ENCODE results near the gene MCM6.

MCM6 gene

DNA sequence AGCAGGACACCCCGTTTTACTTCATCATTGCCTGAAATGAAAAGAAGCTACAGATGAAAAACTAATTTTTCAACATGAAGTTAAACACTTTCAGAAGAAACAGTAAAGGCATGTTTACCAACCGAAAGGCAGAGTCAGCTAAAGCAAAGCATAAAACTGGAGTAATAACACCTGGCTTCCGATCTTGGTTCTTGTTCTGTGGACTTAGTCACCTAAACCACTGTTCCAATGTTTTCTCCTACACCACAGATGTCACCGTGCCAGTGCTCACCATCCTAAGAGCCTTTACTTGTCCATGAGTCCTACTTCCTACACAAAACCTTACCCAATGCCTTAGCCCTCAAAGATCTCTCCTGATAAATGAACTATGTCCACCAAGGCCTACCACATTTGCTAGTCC, 13.5 kb downstream of the MCM6 start:
- no peak for DNase-seq

DNA sequence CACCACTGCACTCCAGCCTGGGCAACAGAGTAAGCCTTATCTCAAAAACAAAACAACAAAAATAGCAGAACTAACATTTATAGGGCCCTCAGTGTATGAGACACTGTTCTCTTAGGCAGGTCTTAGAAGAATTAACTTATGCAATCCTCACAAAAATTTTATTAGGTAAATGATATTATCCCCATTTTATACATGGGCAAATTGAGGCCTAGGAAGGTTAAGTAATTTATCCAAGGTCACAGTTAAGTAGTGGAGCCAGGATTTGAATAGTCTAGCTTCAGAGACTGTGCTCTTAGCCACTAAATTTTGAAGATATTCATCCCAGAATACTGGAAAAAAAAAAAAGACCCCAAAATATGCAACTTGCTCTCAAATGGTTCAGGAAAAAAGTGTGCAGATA, 22.8 kb downstream of the MCM6 start:
- no peak for DNase-seq

DNA sequence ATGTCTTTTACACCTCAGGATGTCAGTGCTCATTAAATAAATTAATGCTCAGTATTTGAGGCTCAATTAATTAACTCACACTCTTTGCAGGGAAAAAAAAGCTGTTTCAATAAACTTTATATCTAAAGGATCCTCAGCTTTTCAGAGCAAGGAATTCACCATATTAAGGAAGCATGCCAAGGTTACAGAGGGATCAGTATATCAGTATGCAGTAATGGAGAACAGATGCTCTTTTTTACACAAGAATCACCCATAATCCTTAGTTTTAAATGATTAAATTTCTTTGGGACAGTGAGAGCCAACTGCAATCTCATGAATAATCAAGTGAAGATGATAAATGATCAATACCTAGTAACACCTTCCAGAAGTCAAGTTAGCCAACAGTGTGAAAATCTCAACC, 24.4 kb downstream of the MCM6 start:
- no peak for DNase-seq

DNA sequence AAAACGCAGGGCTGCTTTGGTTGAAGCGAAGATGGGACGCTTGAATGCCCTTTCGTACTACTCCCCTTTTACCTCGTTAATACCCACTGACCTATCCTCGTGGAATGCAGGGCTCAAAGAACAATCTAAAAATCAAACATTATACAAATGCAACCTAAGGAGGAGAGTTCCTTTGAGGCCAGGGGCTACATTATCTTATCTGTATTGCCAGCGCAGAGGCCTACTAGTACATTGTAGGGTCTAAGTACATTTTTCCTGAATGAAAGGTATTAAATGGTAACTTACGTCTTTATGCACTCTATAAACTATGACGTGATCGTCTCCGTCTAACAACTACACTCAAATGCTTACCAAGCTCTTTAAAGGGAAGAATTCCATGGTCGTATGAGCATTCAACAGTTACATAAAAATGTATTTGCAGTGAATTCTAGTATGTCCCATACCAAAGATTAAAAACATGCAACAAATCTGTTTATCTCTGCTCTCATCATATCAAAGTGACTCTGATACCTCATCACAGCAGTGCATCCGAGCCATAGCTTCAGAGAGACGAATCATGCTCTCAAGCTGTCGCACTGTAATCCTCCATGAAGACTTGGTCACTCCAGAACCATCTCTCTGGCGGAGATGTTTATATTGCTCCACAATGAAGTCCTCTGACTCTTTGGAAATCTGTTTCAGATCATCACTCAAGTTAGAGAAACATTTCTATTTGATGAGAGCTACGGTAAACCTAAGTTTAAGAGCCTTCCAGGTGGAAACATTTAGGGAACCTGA, 25.2 kb downstream of the MCM6 start:
- no peak for DNase-seq

DNA sequence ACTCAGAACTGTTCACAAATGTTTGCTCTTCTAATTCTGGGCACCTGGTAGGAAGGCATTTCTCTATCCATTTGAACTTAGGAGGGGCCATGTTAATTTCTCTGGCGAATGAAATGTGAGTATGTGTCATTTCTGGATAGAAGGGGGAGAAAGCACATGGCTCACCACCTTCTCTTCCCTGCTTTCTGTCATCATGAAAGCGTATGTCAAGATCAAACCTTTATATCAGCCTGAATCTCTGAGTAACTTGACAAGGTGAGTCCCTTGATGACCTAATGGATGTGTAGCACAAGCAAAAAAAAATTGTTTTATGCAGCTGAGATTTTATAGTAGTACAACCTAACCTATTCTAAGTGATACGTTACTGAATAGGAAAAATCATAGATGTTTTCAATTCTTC, 27.2 kb downstream of the MCM6 start:
- DNase-seq: no peak

DNA sequence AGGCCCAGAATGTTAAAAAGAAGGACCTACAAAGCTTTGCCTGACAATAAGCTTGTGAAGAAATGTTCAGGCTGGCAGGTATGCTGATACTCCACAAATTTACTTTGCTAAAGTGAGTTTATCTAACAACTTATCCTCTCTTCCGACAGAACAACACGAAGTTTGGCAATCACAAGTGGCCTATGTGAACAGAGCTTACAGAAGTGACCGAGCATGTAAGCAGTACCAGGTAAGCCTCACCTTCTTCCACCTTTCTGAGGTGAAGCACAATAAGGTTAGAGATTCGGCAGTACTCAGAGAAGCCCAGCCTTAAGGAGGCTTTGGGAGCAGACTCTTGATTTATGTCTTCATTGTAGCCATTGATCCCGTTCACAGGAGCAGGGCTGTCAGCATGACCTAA, 30.2 kb downstream of the MCM6 start:
- DNase-seq: no peak

GRCh38 chr2:135845257-135845656, 31.0 kb downstream of the MCM6 start:
- DNase-seq: no peak

DNA sequence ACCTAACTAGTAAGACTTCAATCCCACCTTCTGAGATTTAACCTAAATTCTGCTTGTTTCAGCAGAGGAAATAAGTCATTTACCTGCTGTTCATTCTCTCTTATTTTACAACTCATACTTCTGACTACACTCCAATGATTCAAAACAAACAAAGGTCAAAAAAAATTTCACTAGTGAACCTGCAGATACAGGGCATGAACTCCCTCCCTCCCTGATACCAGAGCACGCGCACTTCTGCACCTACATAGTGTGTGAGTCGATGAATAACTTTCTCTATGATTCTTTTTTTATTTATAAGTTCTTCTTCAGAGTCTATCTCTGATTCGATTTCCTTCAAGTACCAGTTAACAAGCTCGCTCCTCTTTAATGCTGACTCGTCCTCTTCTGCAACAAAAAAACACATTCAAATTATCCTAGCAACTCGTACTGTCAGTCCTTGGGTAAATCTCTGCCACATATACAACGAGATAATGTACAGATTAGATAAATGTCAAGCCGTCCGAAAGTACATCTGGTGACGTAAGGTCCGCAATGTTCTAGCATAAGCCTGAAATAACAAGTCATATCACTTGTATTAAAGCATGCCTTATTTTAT, 31.8 kb downstream of the MCM6 start:
- DNase-seq: no peak

DNA sequence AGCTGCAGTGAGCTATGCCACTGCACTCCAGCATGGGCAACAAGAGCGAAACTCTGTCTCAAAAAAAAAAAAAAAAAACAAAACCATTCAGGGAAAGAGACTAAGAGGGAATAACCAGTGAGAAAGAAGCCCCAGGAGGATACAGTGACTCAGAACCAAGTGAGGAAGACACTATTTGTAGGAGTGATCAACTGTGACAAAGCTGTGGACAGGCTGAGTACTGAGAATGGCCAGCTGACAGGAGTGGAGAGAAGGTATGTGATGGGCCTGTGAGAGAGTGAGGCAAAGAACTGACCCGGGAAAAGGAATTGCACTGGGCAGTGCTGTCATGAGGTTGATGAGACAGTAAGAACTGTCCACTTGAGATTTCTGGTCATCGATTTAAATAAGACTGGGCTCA, 32.6 kb downstream of the MCM6 start:
- DNase-seq: no peak

DNA sequence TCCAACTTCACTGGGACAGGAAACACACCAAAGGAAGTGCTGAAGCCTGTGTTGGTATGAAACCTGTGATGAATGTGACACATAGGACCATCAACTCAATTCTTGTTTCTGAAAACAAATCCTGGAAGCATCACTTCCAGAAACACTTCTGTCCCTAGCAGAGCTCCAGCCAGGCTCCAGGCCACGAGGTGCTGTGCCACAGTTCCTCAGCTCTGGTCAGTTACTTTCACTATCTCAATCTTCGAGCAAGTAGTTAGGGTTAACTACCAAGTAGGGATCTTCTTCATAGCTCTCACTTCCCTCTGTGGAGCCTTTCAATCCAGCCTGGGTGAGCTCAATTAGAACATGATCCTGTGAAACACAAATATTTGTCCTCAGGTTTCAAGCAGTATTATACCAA, 35.6 kb downstream of the MCM6 start:
- DNase-seq: no peak

- DNase-seq: no peak
Measured at GRCh38 chr2:135839713-135840112, 36.5 kb downstream of the MCM6 start.

GRCh38 chr2:135838502-135838901, 37.7 kb downstream of the MCM6 start:
- no peak for DNase-seq

DNA sequence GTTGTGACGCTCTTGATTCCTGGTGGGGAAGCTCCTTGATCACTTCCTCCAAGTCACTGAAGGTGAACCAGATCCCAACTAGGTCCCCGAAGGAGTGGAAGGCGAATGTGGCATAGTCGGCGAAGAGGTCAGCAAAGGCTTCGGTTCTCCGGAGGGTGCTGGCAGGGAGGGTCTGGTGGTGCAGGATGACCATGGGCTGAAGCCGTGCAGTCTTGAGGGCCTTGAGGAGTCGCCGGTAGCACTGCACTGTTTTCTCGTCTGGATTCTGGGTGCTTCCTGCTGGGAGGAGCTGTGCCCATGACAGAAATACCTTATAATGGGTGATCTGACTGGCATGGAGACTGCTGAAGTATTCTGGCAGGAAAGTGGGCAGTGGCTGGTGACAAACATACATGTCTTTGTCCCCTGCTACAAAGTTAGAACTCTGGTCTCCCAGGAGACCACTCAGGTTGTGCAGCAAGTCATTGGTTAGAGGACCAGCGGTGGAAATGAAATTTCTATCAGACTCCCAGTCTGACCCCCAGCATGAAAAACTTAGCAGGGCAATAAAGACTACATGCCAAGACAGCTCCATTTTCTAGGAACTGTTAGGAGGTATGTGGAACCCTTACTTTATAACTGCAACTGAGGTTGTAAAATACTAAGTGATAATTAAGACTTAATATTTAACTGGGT, 39.5 kb downstream of the MCM6 start, which contains the start of gene LCT:
Gene LCT, minus strand, starts transcription at position 589 of the 675 bp plus-strand sequence. Its CDS starts 15 bp downstream, at position 574.
- no peak for DNase-seq

DNA sequence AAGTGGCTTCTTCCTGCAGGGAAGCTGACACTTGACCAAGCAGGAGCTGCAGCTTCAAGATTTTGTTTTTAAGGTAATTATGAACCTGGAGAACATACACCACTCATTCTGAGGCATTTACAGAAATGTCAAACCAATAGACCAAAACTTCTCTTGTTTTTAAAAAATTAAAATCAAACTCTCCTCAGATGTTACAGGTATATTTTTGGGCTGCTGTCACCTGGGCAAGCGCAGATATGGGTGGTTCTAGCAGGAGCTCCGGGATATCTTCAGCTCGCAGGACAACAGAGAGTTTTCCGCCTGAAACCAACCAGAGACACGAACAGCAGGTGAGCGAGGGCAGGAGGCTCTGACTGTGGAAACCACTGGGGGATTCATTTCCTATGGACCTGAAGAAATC, 43.4 kb downstream of the MCM6 start:
- DNase-seq: no peak

- no peak for DNase-seq
Measured at GRCh38 chr2:135831180-135831812, 44.9 kb downstream of the MCM6 start.

DNA sequence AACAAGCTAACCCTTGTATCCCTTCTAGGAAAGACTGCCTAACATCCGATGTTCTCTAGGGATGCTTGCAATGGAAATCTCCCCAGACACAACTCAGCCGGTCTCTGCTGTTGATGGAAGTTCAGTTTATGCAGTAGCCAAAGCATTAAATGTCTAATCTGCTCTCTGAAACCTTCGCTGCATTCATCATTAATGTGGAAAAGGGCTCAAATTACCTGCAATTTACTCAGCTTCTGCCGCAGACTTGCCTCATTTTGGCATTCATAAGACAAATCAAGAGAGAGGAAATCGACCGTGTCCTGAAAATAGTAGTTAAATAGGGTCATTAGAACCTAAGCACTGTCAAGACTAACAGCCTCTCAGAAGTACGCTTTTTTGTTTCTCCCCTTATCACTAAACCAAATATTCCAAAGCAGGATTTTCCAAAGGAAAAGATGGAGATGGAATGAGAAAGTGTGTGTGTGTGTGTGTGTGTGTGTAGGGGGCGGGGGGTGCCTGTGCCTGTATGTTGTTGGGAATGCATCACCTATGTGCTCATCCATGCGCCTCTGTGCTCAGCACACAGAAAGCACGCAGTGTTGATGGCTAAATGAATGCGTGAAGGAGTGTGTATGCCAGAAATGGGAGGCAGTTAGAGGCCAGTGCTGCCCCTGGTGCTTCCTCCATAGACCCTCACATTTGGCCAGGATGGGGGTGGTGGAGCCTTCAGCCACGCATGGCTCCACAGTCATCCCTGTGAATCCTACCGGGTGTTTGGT, 46.7 kb downstream of the MCM6 start:
- DNase-seq: no peak

DNA sequence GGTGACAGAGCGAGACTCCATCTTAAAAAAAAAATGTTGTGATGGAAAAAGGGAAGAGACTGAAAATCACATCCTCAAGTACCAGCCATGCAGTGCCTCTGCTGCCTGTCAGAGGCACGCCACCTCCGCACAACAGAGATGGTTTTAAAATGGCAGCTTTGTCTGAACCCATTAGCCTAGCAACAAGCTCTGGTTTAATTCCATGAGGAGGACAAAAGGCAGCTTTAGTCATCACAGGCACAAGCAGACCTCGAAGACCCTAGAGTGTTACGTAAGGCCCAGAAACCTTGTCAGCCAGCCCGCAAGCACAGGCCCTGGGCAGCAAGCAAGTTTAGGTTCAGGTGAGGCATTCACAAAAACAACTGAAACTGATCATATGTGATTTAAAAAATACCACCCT, 49.7 kb downstream of the MCM6 start:
- no peak for DNase-seq

- DNase-seq: no peak
Measured at GRCh38 chr2:135825550-135826176, 50.6 kb downstream of the MCM6 start.

DNA sequence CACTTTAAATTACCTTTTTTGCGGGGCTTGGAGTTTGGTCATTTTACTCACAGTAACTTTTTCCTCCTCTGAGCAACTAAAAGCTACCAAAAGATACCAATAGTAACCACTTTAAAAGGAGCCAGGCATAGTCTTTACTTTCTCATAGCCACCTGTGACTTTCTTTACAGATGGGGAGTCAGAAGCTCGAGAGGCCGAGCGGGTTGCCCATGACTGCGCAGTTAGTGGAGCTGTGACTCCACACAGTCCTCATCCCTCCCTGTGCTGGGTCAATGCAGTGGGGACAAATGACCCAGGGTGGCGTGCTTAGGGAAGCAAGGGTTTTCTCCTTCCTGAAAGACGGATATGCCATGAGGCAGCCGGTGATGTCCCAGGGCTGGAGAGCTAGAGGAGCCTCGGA, 51.1 kb downstream of the MCM6 start:
- DNase-seq: no peak

GRCh38 chr2:135822855-135823254, 53.4 kb downstream of the MCM6 start:
- DNase-seq: no peak

GRCh38 chr2:135821190-135821589, 55.1 kb downstream of the MCM6 start:
- DNase-seq: no peak

DNA sequence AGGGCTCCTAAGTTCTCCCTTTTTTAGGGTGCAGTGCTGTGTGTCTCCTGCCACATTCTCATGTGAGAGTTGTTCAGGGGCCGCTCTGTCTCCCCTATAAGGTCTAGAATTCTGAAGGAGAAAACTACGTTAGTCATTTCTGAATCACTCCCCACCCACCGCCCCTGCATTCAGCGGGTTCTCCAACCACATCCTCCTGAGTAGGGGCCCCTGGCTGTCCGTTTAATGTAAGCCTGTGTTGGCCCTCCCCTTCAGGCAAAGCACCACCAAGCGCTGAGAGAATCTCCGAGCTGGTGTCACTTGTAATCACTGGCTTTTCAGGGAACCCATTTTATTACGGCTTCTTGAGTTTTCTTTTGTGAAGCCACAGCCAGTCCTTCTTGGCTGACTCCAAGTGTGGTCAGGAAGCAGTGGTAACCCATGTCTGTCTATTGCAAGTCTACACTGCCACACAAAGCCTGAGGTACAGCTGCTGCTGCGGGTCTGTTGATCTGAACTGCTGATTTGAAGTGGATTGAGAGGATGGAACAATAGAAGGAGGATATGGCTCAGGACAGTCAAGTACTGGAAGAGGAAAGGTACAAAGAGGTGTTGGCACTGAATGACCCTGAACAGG, 56.1 kb downstream of the MCM6 start:
- peak; percentile 92 for DNase-seq
